ENCODE results near the gene CKAP2L.

CKAP2L gene

GRCh38 chr2:112791019-112791418, 26.6 kb upstream of the CKAP2L start:
- DNase-seq, result no peak

GRCh38 chr2:112790305-112790704, 25.9 kb upstream of the CKAP2L start:
- DNase-seq, result no peak

- DNase-seq, result no peak
Measured at GRCh38 chr2:112789186-112789585, 24.8 kb upstream of the CKAP2L start.

GRCh38 chr2:112788653-112789052, 24.2 kb upstream of the CKAP2L start:
- DNase-seq, result no peak

- no peak for DNase-seq
Measured at GRCh38 chr2:112787729-112788393, 23.5 kb upstream of the CKAP2L start.

GRCh38 chr2:112787294-112787693, 22.9 kb upstream of the CKAP2L start:
- no peak for DNase-seq

GRCh38 chr2:112784199-112785189, 20.1 kb upstream of the CKAP2L start, which contains the start of gene IL1A:
Gene IL1A (minus strand): TSS chr2:112784493. CDS start chr2:112783770, 723 bp downstream.
- DNase-seq, result no peak

GRCh38 chr2:112783187-112783714, 18.8 kb upstream of the CKAP2L start:
- no peak for DNase-seq

- no peak for DNase-seq
Measured at GRCh38 chr2:112782234-112782799, 17.9 kb upstream of the CKAP2L start.

GRCh38 chr2:112779598-112779997, 15.2 kb upstream of the CKAP2L start:
- no peak for DNase-seq

- DNase-seq, result no peak
Measured at GRCh38 chr2:112777036-112777435, 12.6 kb upstream of the CKAP2L start.

- DNase-seq, result no peak
Measured at GRCh38 chr2:112776113-112776512, 11.7 kb upstream of the CKAP2L start.

- no peak for DNase-seq
Measured at GRCh38 chr2:112774536-112775285, 10.3 kb upstream of the CKAP2L start.

GRCh38 chr2:112773556-112773955, 9.1 kb upstream of the CKAP2L start:
- DNase-seq, result no peak

- DNase-seq, result no peak
Measured at GRCh38 chr2:112772911-112773475, 8.6 kb upstream of the CKAP2L start.

GRCh38 chr2:112772322-112772721, 7.9 kb upstream of the CKAP2L start:
- no peak for DNase-seq

- DNase-seq, result no peak
Measured at GRCh38 chr2:112768432-112768831, 4.0 kb upstream of the CKAP2L start.

- peak; percentile 5 for DNase-seq
Measured at GRCh38 chr2:112767693-112768330, 3.4 kb upstream of the CKAP2L start.

GRCh38 chr2:112765251-112765650, 842 bp upstream of the CKAP2L start:
- DNase-seq, result no peak

GRCh38 chr2:112762276-112762675, 2.1 kb downstream of the CKAP2L start:
- DNase-seq, result no peak

GRCh38 chr2:112760149-112760548, 4.3 kb downstream of the CKAP2L start:
- no peak for DNase-seq

GRCh38 chr2:112758711-112759110, 5.7 kb downstream of the CKAP2L start:
- no peak for DNase-seq
